H1 (cell line): Measurements from ENCODE around the gene PRRT4. TPM values are rescaled to one million over a fixed set of nuclear protein-coding genes. Genes with fewer than 3 reads are reported as not detected.

Experiments used
- CTCF ChIA-PET: fragments of 300-600 bp; sonication (Branson Sonifier 250); formaldehyde crosslinking; loops from one replicate; lab custom pipeline; 2021; ENCODE audit not compliant: partially characterized antibody; lab: Charles Lee
- POLR2A ChIA-PET: fragments of 300-600 bp; sonication (Branson Sonifier 250); formaldehyde crosslinking; loops from one replicate; lab custom pipeline; 2021; ENCODE audit warnings: inconsistent platforms; ENCODE audit not compliant: partially characterized antibody; lab: Charles Lee
- DNase-seq, 2 experiments: peaks; one replicate each; pipeline versions ENCODE4 v3.0.0 to v3.0.0-alpha.2; 2010 to 2022; ENCODE audit warnings: low spot score in 2 of 2, low read depth in 1 of 2, mixed read lengths in 1 of 2
- FAIRE-seq: peaks from 2 replicates; lab custom pipeline; 2011; peaks lifted over from hg19 to GRCh38; lab: Jason Lieb, UNC
- H2AFZ ChIP-seq: 2 replicates; pipeline ENCODE4 v1.8.1; 2012; ENCODE audit warnings: low read length, inconsistent platforms
- H2AK5ac ChIP-seq: 2 replicates; pipeline ENCODE4 v1.6.1; 2013; ENCODE audit warnings: low read depth, low read length
- H2BK120ac ChIP-seq: replicated peaks from 2 replicates; pipeline ENCODE3; 2013; ENCODE audit warnings: low read depth, low read length, inconsistent platforms
- H2BK12ac ChIP-seq: 2 replicates; pipeline ENCODE4 v1.6.1; 2013; ENCODE audit warnings: low read depth, low read length
- H2BK15ac ChIP-seq: 2 replicates; pipeline ENCODE4 v1.6.1; 2013; ENCODE audit warnings: low read length
- H2BK20ac ChIP-seq: 2 replicates; pipeline ENCODE4 v1.6.1; 2013; ENCODE audit warnings: low read length
- H2BK5ac ChIP-seq: 2 replicates; pipeline ENCODE4 v1.6.1; 2013; ENCODE audit warnings: low read depth, low read length
- H3K14ac ChIP-seq: 2 replicates; pipeline ENCODE4 v1.6.1; 2013; ENCODE audit warnings: inconsistent platforms; ENCODE audit not compliant: insufficient read length
- H3K18ac ChIP-seq: 2 replicates; pipeline ENCODE4 v1.6.1; 2013; ENCODE audit warnings: low read length; ENCODE audit errors: extremely low read depth
- H3K23ac ChIP-seq: 2 replicates; pipeline ENCODE4 v1.6.1; 2013; ENCODE audit warnings: inconsistent platforms; ENCODE audit not compliant: insufficient read length
- H3K23me2 ChIP-seq: 2 replicates; pipeline ENCODE4 v1.6.1; 2013; ENCODE audit warnings: low read depth, low read length
- H3K27ac ChIP-seq: 2 replicates; pipeline ENCODE4 v1.6.1; 2011; ENCODE audit warnings: low read depth, low read length, inconsistent platforms
- H3K27me3 ChIP-seq, 4 experiments: replicated peaks in 1 of 4; 1 replicate in 1 of 4; 2 replicates in 3 of 4; pipeline versions ENCODE4 v1.6.1 to v1.8.1; 2011 to 2013; ENCODE audit warnings: low read length in 3 of 4, mild to moderate bottlenecking in 3 of 4, inconsistent platforms in 2 of 4, mixed read lengths in 2 of 4, moderate library complexity in 1 of 4; ENCODE audit not compliant: control insufficient read depth in 3 of 4, insufficient read depth in 3 of 4; ENCODE audit errors: extremely low read depth in 1 of 4
- H3K36me3 ChIP-seq, 4 experiments: 2 replicates each; pipeline versions ENCODE4 v1.6.1 to v1.8.1; 2011 to 2013; ENCODE audit warnings: mild to moderate bottlenecking in 4 of 4, low read length in 3 of 4, moderate library complexity in 2 of 4, control low read depth in 1 of 4, inconsistent platforms in 1 of 4; ENCODE audit not compliant: insufficient read depth in 4 of 4, control insufficient read depth in 2 of 4
- H3K4ac ChIP-seq: replicated peaks from 2 replicates; pipeline ENCODE3; 2013; ENCODE audit warnings: low read length, low read depth, mixed read lengths, inconsistent platforms; ENCODE audit not compliant: insufficient read length
- H3K4me1 ChIP-seq, 4 experiments: replicated peaks in 1 of 4; 1 replicate in 1 of 4; 2 replicates in 3 of 4; pipeline versions ENCODE4 v1.6.1 to v1.8.1; 2011 to 2013; ENCODE audit warnings: low read length in 3 of 4, inconsistent platforms in 2 of 4, mixed read lengths in 1 of 4; ENCODE audit not compliant: insufficient read depth in 4 of 4, control insufficient read depth in 3 of 4
- H3K4me2 ChIP-seq, 2 experiments: 2 replicates each; pipeline versions ENCODE4 v1.6.1 to v1.8.1; 2011 to 2013; ENCODE audit warnings: low read depth in 2 of 2, low read length in 2 of 2, control low read depth in 1 of 2, inconsistent platforms in 1 of 2, mild to moderate bottlenecking in 1 of 2; ENCODE audit not compliant: insufficient read depth in 1 of 2
- H3K4me3 ChIP-seq, 4 experiments: fragments of 200-600, 300-600 bp in 1 of 4; sonication (generic), shearing (Covaris generic), sonication (Bioruptor Twin) in 1 of 4; 2 replicates each; pipeline versions ENCODE4 v1.5.1 to v1.8.1; 2011 to 2016; ENCODE audit warnings: low read length in 4 of 4, low read depth in 3 of 4, control low read depth in 2 of 4, inconsistent platforms in 2 of 4, mild to moderate bottlenecking in 2 of 4, mixed read lengths in 1 of 4, moderate library complexity in 1 of 4; ENCODE audit not compliant: insufficient read depth in 2 of 4; ENCODE audit errors: extremely low read depth in 1 of 4
- H3K56ac ChIP-seq: replicated peaks from 2 replicates; pipeline ENCODE3; 2013; ENCODE audit warnings: low read depth, mild to moderate bottlenecking, mixed read lengths, low read length, inconsistent platforms; ENCODE audit not compliant: insufficient read length
- H3K79me1 ChIP-seq: 2 replicates; pipeline ENCODE4 v1.6.1; 2013; ENCODE audit warnings: low read depth, low read length, control low read depth
- H3K79me2 ChIP-seq, 2 experiments: 2 replicates each; pipeline versions ENCODE4 v1.6.1 to v1.8.1; 2012 to 2013; ENCODE audit warnings: low read length in 2 of 2, mild to moderate bottlenecking in 2 of 2, inconsistent platforms in 1 of 2; ENCODE audit not compliant: insufficient read depth in 2 of 2, control insufficient read depth in 1 of 2
- H3K9ac ChIP-seq, 4 experiments: replicated peaks in 1 of 4; 1 replicate in 1 of 4; 2 replicates in 3 of 4; pipeline versions ENCODE4 v1.6.1 to v1.8.1; 2011 to 2013; ENCODE audit warnings: low read depth in 3 of 4, low read length in 3 of 4, control low read depth in 2 of 4, mild to moderate bottlenecking in 2 of 4, moderate library complexity in 2 of 4, inconsistent platforms in 1 of 4; ENCODE audit errors: extremely low read depth in 1 of 4
- H3K9me3 ChIP-seq, 2 experiments: 2 replicates each; pipeline versions ENCODE4 v1.6.1 to v1.8.1; 2012 to 2013; ENCODE audit warnings: mild to moderate bottlenecking in 2 of 2, moderate library complexity in 2 of 2, control low read depth in 1 of 2, inconsistent platforms in 1 of 2, low read depth in 1 of 2, low read length in 1 of 2, mixed read lengths in 1 of 2; ENCODE audit not compliant: insufficient read depth in 2 of 2
- H4K20me1 ChIP-seq, 2 experiments: replicated peaks in 1 of 2; 2 replicates each; pipeline versions ENCODE3 to v1.8.1; 2011 to 2013; ENCODE audit warnings: inconsistent platforms in 2 of 2, low read length in 2 of 2, mild to moderate bottlenecking in 1 of 2; ENCODE audit not compliant: insufficient read depth in 2 of 2, control insufficient read depth in 1 of 2
- H4K5ac ChIP-seq: 2 replicates; pipeline ENCODE4 v1.6.1; 2013; ENCODE audit warnings: low read length, low read depth, mixed read lengths, inconsistent platforms; ENCODE audit not compliant: insufficient read length
- H4K8ac ChIP-seq: 2 replicates; pipeline ENCODE4 v1.8.0; 2013; ENCODE audit warnings: mild to moderate bottlenecking, moderate library complexity, low read length, inconsistent platforms; ENCODE audit not compliant: insufficient read depth; ENCODE audit errors: extremely low read depth
- H4K91ac ChIP-seq: replicated peaks from 2 replicates; pipeline ENCODE3; 2013; ENCODE audit warnings: low read length, mixed read lengths, inconsistent platforms; ENCODE audit not compliant: insufficient read length
- CHD1 ChIP-seq: IDR thresholded peaks from 2 replicates; pipeline ENCODE4 v1.6.1; 2012; ENCODE audit warnings: low read depth, low read length, improper control_type of control experiment
- MAFK ChIP-seq: IDR thresholded peaks from 2 replicates; pipeline ENCODE4 v1.6.1; 2012; ENCODE audit warnings: low read depth, mild to moderate bottlenecking, improper control_type of control experiment, low read length
- RBBP5 ChIP-seq: IDR thresholded peaks from 2 replicates; pipeline ENCODE4 v1.7.1; 2012; ENCODE audit warnings: low read depth, mild to moderate bottlenecking, inconsistent platforms, low read length, moderate library complexity, borderline replicate concordance
- TAF1 ChIP-seq: IDR thresholded peaks from 2 replicates; pipeline ENCODE4 v1.6.1; 2011; ENCODE audit warnings: mild to moderate bottlenecking, low read depth, low read length
- WGBS, 2 experiments: shearing (Covaris generic) in 1 of 2; methylation state at CpG; one replicate each; pipeline versions ENCODE4 v1.1.6 to v1.1.7; 2013 to 2015; ENCODE audit warnings: low lambda C conversion rate in 2 of 2, mixed read lengths in 2 of 2, inconsistent platforms in 1 of 2, low coverage in 1 of 2, missing lambda C conversion rate in 1 of 2; ENCODE audit not compliant: insufficient replicate concordance in 2 of 2, insufficient coverage in 1 of 2, insufficient read length in 1 of 2; ENCODE audit errors: extremely low coverage in 1 of 2, missing lambda C conversion rate in 1 of 2; 5-methylcytosine and 5-hydroxymethylcytosine counted together
- polyA plus RNA-seq, 7 experiments: library from polyadenylated mRNA; depleted of rRNA in 3 of 7; stranded (reverse) in 5 of 7; unstranded in 2 of 7; fragments of >200 nt in 5 of 7; fragments of 200-250 nt in 2 of 7; gene quantifications; 1 replicate in 5 of 7; 2 replicates in 1 of 7; 4 replicates in 1 of 7; pipeline versions ENCODE4 v1.2.1 to v1.2.3, GENCODE V29; 2011 to 2013; ENCODE audit warnings: missing spikeins in 2 of 7, mixed read lengths in 2 of 7
- total RNA-seq: library from RNA; stranded (reverse); fragmentation: NEBNext Ultra II Directional; extraction: Animal tissue kit (Norgen Biotek cat#: 25700); gene quantifications from 2 replicates; pipeline ENCODE4 v1.2.1, GENCODE V29; 2021

The PRRT4 gene
- total and polyA plus RNA-seq, 2 of the 8 experiments (the other 6 are each of a cell fraction or from before 2014, with no cell fraction given): 0.34 to 1.0 TPM

- H3K79me1 ChIP-seq: no peaks in the 10 kb centered on the region
- H2BK15ac ChIP-seq: no peak overlapping the region
- H2BK120ac ChIP-seq: no peak overlapping the region
- no peak overlapping the region for H4K5ac ChIP-seq
- H2BK5ac ChIP-seq: no peak overlapping the region
- WGBS, 2 experiments: 93% methylated on average over 1 of the region's 1 CpG; no CpG with 5 or more reads in 1 of the 2 experiments
- no peak overlapping the region for H2AFZ ChIP-seq
- ChIA-PET POLR2A (no interaction called here), CTCF (no interaction called here)
- H3K4me1 ChIP-seq: peaks cover 9 to 16% (median 10%) of the 10 kb centered on the region in 4 experiments
- no peaks in the 10 kb centered on the region for H3K79me2 ChIP-seq
- no peaks in the 10 kb centered on the region for H3K27me3 ChIP-seq
- H4K8ac ChIP-seq: no peak overlapping the region
- no peaks in the 10 kb centered on the region for H3K9me3 ChIP-seq
- no peak overlapping the region for H3K9ac ChIP-seq
- peaks cover 6 to 39% (median 25%) of the 10 kb centered on the region in 4 experiments for H3K36me3 ChIP-seq
- no peaks in the 10 kb centered on the region for H3K23me2 ChIP-seq
- no peak overlapping the region for H3K4me3 ChIP-seq
- H3K4me2 ChIP-seq: no peak overlapping the region
- no peak overlapping the region for H3K18ac ChIP-seq
- H2BK20ac ChIP-seq: no peak overlapping the region
- H3K4ac ChIP-seq: no peak overlapping the region
- H2AK5ac ChIP-seq: no peak overlapping the region
- H4K20me1 ChIP-seq: peaks cover 0 to 2% of the 10 kb centered on the region in 2 experiments
- H3K23ac ChIP-seq: no peak overlapping the region
- no peak overlapping the region for H3K14ac ChIP-seq
- H3K56ac ChIP-seq: no peak overlapping the region
- FAIRE-seq: no peak
- no peak overlapping the region for H2BK12ac ChIP-seq
- H3K27ac ChIP-seq: no peak overlapping the region
- TF ChIP-seq CHD1: no peak
- TF ChIP-seq RBBP5: no peak
- TF ChIP-seq TAF1: no peak
- TF ChIP-seq MAFK: no peak
- H4K91ac ChIP-seq: no peak overlapping the region
- no peak for DNase-seq
These were observed 57.3 kb downstream of the PRRT4 start for GRCh38 chr7:128304212-128304611.
